ENCODE measurements around the gene FXN.

Gene FXN

DNA sequence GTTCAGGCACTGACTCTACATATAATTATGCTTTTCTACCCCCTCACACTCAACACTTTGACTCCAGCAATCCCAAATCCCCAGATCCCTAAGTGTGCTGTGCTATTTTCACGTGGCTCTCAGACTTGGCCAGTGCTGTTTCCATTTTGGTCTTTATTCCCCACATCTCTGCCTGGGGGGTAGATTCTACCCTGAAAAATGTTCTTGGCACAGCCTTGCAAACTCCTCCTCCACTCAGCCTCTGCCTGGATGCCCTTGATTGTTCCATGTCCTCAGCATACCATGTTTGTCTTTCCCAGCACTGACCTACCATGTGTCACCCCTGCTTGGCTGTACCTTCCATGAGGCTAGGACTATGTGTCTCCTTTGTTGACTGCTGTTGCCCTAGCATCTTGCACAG is 43.0 kb downstream of the FXN start:
- Histone ChIP-seq H3F3A (ENCODE audit: insufficient read depth, low read length) (no peaks in the 10 kb centered on the region), H3K4me3 (ENCODE audit: low read length) (no peak overlapping the region), H3K27me3 (replicated peaks; ENCODE audit: insufficient read depth, low read length) (no peaks in the 10 kb centered on the region), H4K20me1 (ENCODE audit: insufficient read depth, low read length) (no peaks in the 10 kb centered on the region), H3K9ac (ENCODE audit: low read length) (no peak overlapping the region), H3K4me2 (ENCODE audit: low read depth, low read length) (no peak overlapping the region), H3K36me3 (replicated peaks; ENCODE audit: insufficient read depth, low read length) (no peaks in the 10 kb centered on the region), H3K9me3 (replicated peaks; ENCODE audit: insufficient read depth, low read length) (no peaks in the 10 kb centered on the region), H3K4me1 (ENCODE audit: low read length) (no peaks in the 10 kb centered on the region), H2AFZ (ENCODE audit: low read length) (no peak overlapping the region), H3K9me2 (replicated peaks; ENCODE audit: insufficient read depth, low read length) (no peaks in the 10 kb centered on the region), H3K79me2 (ENCODE audit: low read length) (no peaks in the 10 kb centered on the region), H3K27ac (ENCODE audit: low read length) (no peak overlapping the region)
- TF ChIP-seq CTCF (IDR thresholded peaks at IDR 0.05; ENCODE audit: low read length): no peak
- no peak for TF ChIP-seq EZH2 (optimal IDR thresholded peaks at IDR 0.05; ENCODE audit: low read depth, low read length)
- TF ChIP-seq EZH2phosphoT487 (IDR thresholded peaks at IDR 0.05; ENCODE audit: low read length): no peak
- no peak for DNase-seq

DNA sequence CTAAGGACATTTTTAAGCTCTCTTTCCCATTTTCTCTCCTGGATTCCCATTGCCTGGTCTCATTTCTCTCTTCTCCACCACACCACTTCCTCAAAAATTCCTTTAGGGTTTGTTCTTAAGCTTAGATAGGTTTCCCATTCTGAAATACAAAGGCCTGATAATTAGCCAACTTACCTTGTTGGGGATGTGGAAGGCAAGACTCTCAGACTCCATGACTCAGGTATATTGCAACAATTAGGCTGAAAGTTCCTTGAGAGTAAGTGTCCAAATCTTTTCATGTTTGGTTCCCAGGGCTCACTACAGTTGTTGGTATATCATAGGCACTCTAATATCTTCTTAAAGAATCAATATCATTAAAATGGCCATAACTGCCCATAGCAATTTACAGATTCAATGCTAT is 43.6 kb downstream of the FXN start:
- Histone ChIP-seq H4K20me1 (ENCODE audit: insufficient read depth, low read length) (no peaks in the 10 kb centered on the region), H3K9me3 (replicated peaks; ENCODE audit: insufficient read depth, low read length) (no peaks in the 10 kb centered on the region), H3K9me2 (replicated peaks; ENCODE audit: insufficient read depth, low read length) (no peaks in the 10 kb centered on the region), H2AFZ (ENCODE audit: low read length) (no peak overlapping the region), H3K9ac (ENCODE audit: low read length) (no peak overlapping the region), H3K27ac (ENCODE audit: low read length) (no peak overlapping the region), H3K36me3 (replicated peaks; ENCODE audit: insufficient read depth, low read length) (no peaks in the 10 kb centered on the region), H3K4me1 (ENCODE audit: low read length) (no peaks in the 10 kb centered on the region), H3K4me2 (ENCODE audit: low read depth, low read length) (no peak overlapping the region), H3F3A (ENCODE audit: insufficient read depth, low read length) (no peaks in the 10 kb centered on the region), H3K4me3 (ENCODE audit: low read length) (no peak overlapping the region), H3K79me2 (ENCODE audit: low read length) (no peaks in the 10 kb centered on the region), H3K27me3 (replicated peaks; ENCODE audit: insufficient read depth, low read length) (no peaks in the 10 kb centered on the region)
- TF ChIP-seq EZH2 (optimal IDR thresholded peaks at IDR 0.05; ENCODE audit: low read depth, low read length): no peak
- no peak for TF ChIP-seq CTCF (IDR thresholded peaks at IDR 0.05; ENCODE audit: low read length)
- TF ChIP-seq EZH2phosphoT487 (IDR thresholded peaks at IDR 0.05; ENCODE audit: low read length): no peak
- DNase-seq: no peak

DNA sequence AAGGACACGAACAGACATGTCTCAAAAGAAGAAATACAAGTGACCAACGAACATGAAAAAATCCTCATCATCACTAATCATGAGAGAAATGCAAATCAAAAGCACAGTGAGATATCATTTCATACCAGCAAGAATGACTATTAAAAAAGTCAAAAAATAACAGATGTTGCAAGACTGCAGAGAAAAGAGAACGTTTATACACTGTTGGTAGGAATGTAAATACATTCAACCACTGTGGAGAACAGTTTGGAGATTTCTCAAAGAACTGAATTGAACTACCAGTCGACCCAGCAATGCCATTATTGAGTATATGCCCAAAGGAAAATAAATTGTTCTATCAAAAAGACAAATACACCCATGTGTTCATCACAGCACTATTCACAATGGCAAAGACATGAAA is 45.7 kb downstream of the FXN start:
- no peak overlapping the region for H2AFZ ChIP-seq (ENCODE audit: low read length)

More for the DNA sequence above, 45.7 kb downstream of the FXN start:
- Histone ChIP-seq H3K9ac (ENCODE audit: low read length) (no peak overlapping the region), H3K4me3 (ENCODE audit: low read length) (no peak overlapping the region), H3K9me3 (replicated peaks; ENCODE audit: insufficient read depth, low read length) (no peaks in the 10 kb centered on the region), H3K9me2 (replicated peaks; ENCODE audit: insufficient read depth, low read length) (no peaks in the 10 kb centered on the region), H3K27me3 (replicated peaks; ENCODE audit: insufficient read depth, low read length) (no peaks in the 10 kb centered on the region), H3K4me2 (ENCODE audit: low read depth, low read length) (no peak overlapping the region), H3K79me2 (ENCODE audit: low read length) (no peaks in the 10 kb centered on the region), H4K20me1 (ENCODE audit: insufficient read depth, low read length) (no peaks in the 10 kb centered on the region), H3F3A (ENCODE audit: insufficient read depth, low read length) (no peaks in the 10 kb centered on the region), H3K36me3 (replicated peaks; ENCODE audit: insufficient read depth, low read length) (no peaks in the 10 kb centered on the region), H3K4me1 (ENCODE audit: low read length) (no peaks in the 10 kb centered on the region), H3K27ac (ENCODE audit: low read length) (no peak overlapping the region)
- DNase-seq: no peak
- TF ChIP-seq EZH2phosphoT487 (IDR thresholded peaks at IDR 0.05; ENCODE audit: low read length) (no peak), CTCF (IDR thresholded peaks at IDR 0.05; ENCODE audit: low read length) (no peak), EZH2 (optimal IDR thresholded peaks at IDR 0.05; ENCODE audit: low read depth, low read length) (no peak)

All from MM.1S (cell line).